K562 (cell line): ENCODE results near the gene BSN.
A peak's percentile ranks its signal among the peaks of the same experiment; 100 is the strongest.

Source experiments
- KAT7 ChIP-seq: sonication (generic); formaldehyde crosslinking; IDR thresholded peaks from 2 replicates; pipeline ENCODE4 v1.8.0; 2022; ENCODE audit warnings: missing genetic modification reagents, mild to moderate bottlenecking, borderline replicate concordance
- KDM4B ChIP-seq, 2 experiments: fragments of 450-650 bp in 1 of 2; sonication (generic) in 1 of 2; IDR thresholded peaks; 2 replicates each; pipeline ENCODE4 v1.6.1; 2016 to 2017; ENCODE audit warnings: borderline replicate concordance in 2 of 2, antibody characterized with exemption in 1 of 2, low read depth in 1 of 2, mild to moderate bottlenecking in 1 of 2
- TF ChIP-seq, protein P1 (sequence below), 3 experiments: IDR thresholded peaks in 2 of 3; conservative IDR thresholded peaks in 1 of 3; 2 replicates each; pipeline ENCODE4 v1.5.1; 2011 to 2012; ENCODE audit warnings: low read length in 3 of 3, mild to moderate bottlenecking in 3 of 3, control low read depth in 2 of 3, improper control_type of control experiment in 1 of 3, inconsistent platforms in 1 of 3, low read depth in 1 of 3, mixed read lengths in 1 of 3, moderate library complexity in 1 of 3; ENCODE audit not compliant: insufficient read depth in 2 of 3
- TF ChIP-seq, protein P2 (sequence below): IDR thresholded peaks from 2 replicates; pipeline ENCODE4 v1.6.1; 2016; ENCODE audit warnings: missing genetic modification characterization, missing compliant biosample characterization

DNA sequence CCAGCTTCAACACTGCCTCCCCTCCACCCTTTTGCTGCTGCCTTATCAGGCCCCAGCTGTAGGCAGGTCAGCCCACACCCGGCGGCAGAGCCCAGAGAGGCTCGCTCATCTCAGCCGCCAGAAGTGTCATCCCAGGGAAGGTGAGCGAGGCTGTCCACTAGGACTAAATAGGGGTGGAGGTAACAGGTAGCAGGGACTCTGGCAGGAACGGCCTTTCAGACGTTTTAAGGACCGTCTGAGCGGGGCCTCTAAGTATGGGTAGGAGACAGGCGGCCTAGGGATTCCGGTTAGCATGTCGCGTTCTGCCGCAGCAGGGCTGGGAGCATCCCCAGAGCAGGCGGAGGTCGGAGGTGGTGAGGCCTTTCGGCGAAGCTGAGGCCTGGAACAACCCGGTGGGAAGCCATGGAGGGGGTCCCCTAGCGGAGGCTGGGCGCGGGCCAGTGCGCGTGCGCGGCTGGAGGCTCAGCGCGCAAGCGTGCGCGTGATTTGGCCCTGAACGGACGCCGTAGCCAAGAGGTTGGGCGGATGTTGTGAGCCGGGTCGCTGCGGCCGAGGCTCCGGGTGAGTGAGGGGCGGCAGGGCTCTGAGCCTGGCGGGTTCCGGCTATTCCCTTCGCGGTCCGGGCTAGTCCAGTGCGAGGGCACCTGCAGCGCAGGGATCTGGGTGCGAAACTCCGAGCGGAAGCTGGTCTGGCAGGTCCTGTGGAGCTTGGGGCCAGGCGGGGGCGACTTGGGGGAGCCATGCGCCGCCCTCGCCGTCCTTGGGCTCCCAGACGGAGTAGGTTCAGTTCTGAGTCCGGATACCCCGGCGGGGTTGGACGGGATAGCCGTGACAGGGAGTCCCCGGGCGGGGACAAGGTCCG lies 135.0 kb downstream of the BSN start, which contains the start of the genes MST1 and RNF123:
- TF ChIP-seq KAT7 (CRISPR knock-in tag) = no peak
- TF ChIP-seq, protein P1, sequence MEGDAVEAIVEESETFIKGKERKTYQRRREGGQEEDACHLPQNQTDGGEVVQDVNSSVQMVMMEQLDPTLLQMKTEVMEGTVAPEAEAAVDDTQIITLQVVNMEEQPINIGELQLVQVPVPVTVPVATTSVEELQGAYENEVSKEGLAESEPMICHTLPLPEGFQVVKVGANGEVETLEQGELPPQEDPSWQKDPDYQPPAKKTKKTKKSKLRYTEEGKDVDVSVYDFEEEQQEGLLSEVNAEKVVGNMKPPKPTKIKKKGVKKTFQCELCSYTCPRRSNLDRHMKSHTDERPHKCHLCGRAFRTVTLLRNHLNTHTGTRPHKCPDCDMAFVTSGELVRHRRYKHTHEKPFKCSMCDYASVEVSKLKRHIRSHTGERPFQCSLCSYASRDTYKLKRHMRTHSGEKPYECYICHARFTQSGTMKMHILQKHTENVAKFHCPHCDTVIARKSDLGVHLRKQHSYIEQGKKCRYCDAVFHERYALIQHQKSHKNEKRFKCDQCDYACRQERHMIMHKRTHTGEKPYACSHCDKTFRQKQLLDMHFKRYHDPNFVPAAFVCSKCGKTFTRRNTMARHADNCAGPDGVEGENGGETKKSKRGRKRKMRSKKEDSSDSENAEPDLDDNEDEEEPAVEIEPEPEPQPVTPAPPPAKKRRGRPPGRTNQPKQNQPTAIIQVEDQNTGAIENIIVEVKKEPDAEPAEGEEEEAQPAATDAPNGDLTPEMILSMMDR (IDR thresholded peaks at IDR 0.05 in 2 of 3, conservative IDR thresholded peaks at IDR 0.05 in 1 of 3; ENCODE audit: insufficient read depth in 2 of 3, low read depth in 1 of 3, low read length in 3 of 3) = peak in 2 of 3 experiments; percentile 7 to 39; a peak in 3 of 6 replicates
- peak in 1 of 2 experiments; percentile 15; a peak in 1 of 4 replicates for TF ChIP-seq KDM4B (IDR thresholded peaks at IDR 0.05; ENCODE audit: borderline replicate concordance in 2 of 2, low read depth in 1 of 2)
- TF ChIP-seq, protein P2, sequence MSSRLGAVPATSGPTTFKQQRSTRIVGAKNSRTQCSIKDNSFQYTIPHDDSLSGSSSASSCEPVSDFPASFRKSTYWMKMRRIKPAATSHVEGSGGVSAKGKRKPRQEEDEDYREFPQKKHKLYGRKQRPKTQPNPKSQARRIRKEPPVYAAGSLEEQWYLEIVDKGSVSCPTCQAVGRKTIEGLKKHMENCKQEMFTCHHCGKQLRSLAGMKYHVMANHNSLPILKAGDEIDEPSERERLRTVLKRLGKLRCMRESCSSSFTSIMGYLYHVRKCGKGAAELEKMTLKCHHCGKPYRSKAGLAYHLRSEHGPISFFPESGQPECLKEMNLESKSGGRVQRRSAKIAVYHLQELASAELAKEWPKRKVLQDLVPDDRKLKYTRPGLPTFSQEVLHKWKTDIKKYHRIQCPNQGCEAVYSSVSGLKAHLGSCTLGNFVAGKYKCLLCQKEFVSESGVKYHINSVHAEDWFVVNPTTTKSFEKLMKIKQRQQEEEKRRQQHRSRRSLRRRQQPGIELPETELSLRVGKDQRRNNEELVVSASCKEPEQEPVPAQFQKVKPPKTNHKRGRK (tag) = no peak
